HCT116 (cell line): ENCODE data around the gene ELL3. TPM values are rescaled to one million over a fixed set of nuclear protein-coding genes. Genes with fewer than 3 reads are reported as not detected.

Experiments
- ATAC-seq: fragments of 200-7000 bp; cut with Tn5 transposase; 2 replicates; pipeline ENCODE4 v1.9.1; 2020; ENCODE audit warnings: mild to moderate bottlenecking, moderate library complexity
- BruUV-seq: library from RNA; stranded (reverse); fragments of 400-500 nt; replicated peaks from 2 replicates; lab custom pipeline; 2021; lab: Mats Ljungman, UMichigan
- CTCF ChIA-PET: fragments of 300-600 bp; sonication (Branson Sonifier 250); formaldehyde crosslinking; loops from one replicate; lab custom pipeline; 2021; ENCODE audit warnings: antibody characterized with exemption; lab: Charles Lee
- POLR2A ChIA-PET: fragments of 300-600, 350-600 bp; sonication (Branson Sonifier 250); formaldehyde crosslinking; loops from one replicate; lab custom pipeline; 2021; ENCODE audit warnings: antibody characterized with exemption; lab: Charles Lee
- RAD21 ChIA-PET, 2 experiments: fragments of 300-600 bp; sonication (Branson Sonifier 250); formaldehyde crosslinking; loops; one replicate each; lab custom pipeline; 2023; ENCODE audit warnings: low total read pairs in 2 of 2; ENCODE audit not compliant: uncharacterized antibody in 2 of 2, unreplicated experiment in 2 of 2, low non-redundant PET in 1 of 2; lab: Charles Lee
- DNase-seq: peaks from one replicate; pipeline ENCODE4 v3.0.0-alpha.2; 2010; ENCODE audit warnings: low read depth, low spot score
- H2AFZ ChIP-seq: fragments of 200-600 bp; shearing (Covaris generic), sonication (generic); 2 replicates; pipeline ENCODE4 v1.6.1; 2017; ENCODE audit warnings: low read depth, mixed run types, mixed read lengths, antibody characterized with exemption, low read length; ENCODE audit not compliant: poor library complexity, severe bottlenecking
- H3K27ac ChIP-seq: 2 replicates; pipeline ENCODE4 v1.5.1; 2012; ENCODE audit warnings: low read depth, low read length
- H3K27me3 ChIP-seq: fragments of 200-600 bp; sonication (generic); 2 replicates; pipeline ENCODE4 v1.6.1; 2016; ENCODE audit warnings: mixed run types, low read length, mixed read lengths; ENCODE audit not compliant: insufficient read depth
- H3K36me3 ChIP-seq, 2 experiments: fragments of 200-500 bp in 1 of 2; fragments of 200-600 bp in 1 of 2; sonication (Bioruptor generic) in 1 of 2; sonication (generic) in 1 of 2; 2 replicates each; pipeline versions ENCODE4 v1.5.1 to v1.6.1; 2014 to 2016; ENCODE audit warnings: low read length in 2 of 2, inconsistent platforms in 1 of 2, mixed read lengths in 1 of 2, mixed run types in 1 of 2; ENCODE audit not compliant: insufficient read depth in 2 of 2, control insufficient read depth in 1 of 2
- H3K4me1 ChIP-seq, 2 experiments: fragments of 200-600 bp in 1 of 2; sonication (generic) in 1 of 2; 2 replicates each; pipeline versions ENCODE4 v1.5.1 to v1.6.1; 2012 to 2017; ENCODE audit warnings: low read length in 2 of 2, inconsistent platforms in 1 of 2, mild to moderate bottlenecking in 1 of 2, mixed read lengths in 1 of 2, mixed run types in 1 of 2, moderate library complexity in 1 of 2; ENCODE audit not compliant: insufficient read depth in 2 of 2, control insufficient read depth in 1 of 2
- H3K4me2 ChIP-seq: fragments of 200-600 bp; sonication (generic); 2 replicates; pipeline ENCODE4 v1.6.1; 2017; ENCODE audit warnings: mixed run types, low read length, mixed read lengths
- H3K4me3 ChIP-seq, 2 experiments: fragments of 200-600 bp in 1 of 2; sonication (generic) in 1 of 2; replicated peaks in 1 of 2; 2 replicates each; pipeline ENCODE4 v1.5.1; 2011 to 2016; ENCODE audit warnings: low read length in 2 of 2, control low read depth in 1 of 2, low read depth in 1 of 2, mild to moderate bottlenecking in 1 of 2, mixed read lengths in 1 of 2, mixed run types in 1 of 2
- H3K79me2 ChIP-seq: fragments of 200-600 bp; sonication (generic); 2 replicates; pipeline ENCODE4 v1.6.1; 2017; ENCODE audit warnings: mild to moderate bottlenecking, mixed run types, low read length, moderate library complexity, mixed read lengths; ENCODE audit not compliant: insufficient read depth
- H3K9ac ChIP-seq: fragments of 200-600 bp; sonication (generic); 2 replicates; pipeline ENCODE4 v1.6.1; 2016; ENCODE audit warnings: low read length, mixed read lengths
- H3K9me2 ChIP-seq: fragments of 200-600 bp; sonication (generic), shearing (Covaris generic); 2 replicates; pipeline ENCODE4 v1.6.1; 2017; ENCODE audit warnings: mixed run types, mild to moderate bottlenecking, moderate library complexity; ENCODE audit not compliant: insufficient read depth
- H3K9me3 ChIP-seq, 2 experiments: fragments of 200-500 bp in 1 of 2; fragments of 200-600 bp in 1 of 2; sonication (Bioruptor generic) in 1 of 2; sonication (generic) in 1 of 2; 2 replicates each; pipeline ENCODE4 v1.6.1; 2014 to 2017; ENCODE audit warnings: low read length in 2 of 2, mixed read lengths in 2 of 2, inconsistent platforms in 1 of 2, low read depth in 1 of 2, mild to moderate bottlenecking in 1 of 2, mixed run types in 1 of 2, moderate library complexity in 1 of 2; ENCODE audit not compliant: control insufficient read depth in 1 of 2, insufficient read depth in 1 of 2
- H4K20me1 ChIP-seq: fragments of 200-600 bp; sonication (generic), shearing (Covaris generic); 2 replicates; pipeline ENCODE4 v1.6.1; 2017; ENCODE audit warnings: mixed run types, mild to moderate bottlenecking, moderate library complexity; ENCODE audit not compliant: insufficient read depth
- ATF3 ChIP-seq: IDR thresholded peaks from 2 replicates; pipeline ENCODE4 v1.6.1; 2012
- CBX3 ChIP-seq: IDR thresholded peaks from 2 replicates; pipeline ENCODE4 v1.6.1; 2012; ENCODE audit warnings: low read depth
- CEBPB ChIP-seq: IDR thresholded peaks from 2 replicates; pipeline ENCODE4 v1.6.1; 2012; ENCODE audit warnings: low read depth
- CTCF ChIP-seq, 3 experiments: fragments of 200-600 bp in 1 of 3; sonication (generic) in 1 of 3; IDR thresholded peaks in 2 of 3; conservative IDR thresholded peaks in 1 of 3; 2 replicates each; pipeline ENCODE4 v1.5.1; 2012 to 2017; ENCODE audit warnings: low read depth in 2 of 3, low read length in 2 of 3, antibody characterized with exemption in 1 of 3, borderline replicate concordance in 1 of 3, control low read depth in 1 of 3, mild to moderate bottlenecking in 1 of 3, mixed read lengths in 1 of 3, mixed run types in 1 of 3, moderate library complexity in 1 of 3; ENCODE audit not compliant: insufficient read depth in 1 of 3
- EGR1 ChIP-seq: IDR thresholded peaks from 2 replicates; pipeline ENCODE4 v1.6.1; 2012; ENCODE audit warnings: low read depth
- ELF1 ChIP-seq: IDR thresholded peaks from 2 replicates; pipeline ENCODE4 v1.6.1; 2012; ENCODE audit warnings: low read depth, borderline replicate concordance
- EZH2 ChIP-seq: fragments of 200-600 bp; sonication (generic); IDR thresholded peaks from 2 replicates; pipeline ENCODE4 v1.6.1; 2017; ENCODE audit warnings: antibody characterized with exemption, mixed run types
- EZH2phosphoT487 ChIP-seq: fragments of 200-600 bp; IDR thresholded peaks from 2 replicates; pipeline ENCODE4 v1.6.1; 2018; ENCODE audit warnings: antibody characterized with exemption, borderline replicate concordance
- FOSL1 ChIP-seq: IDR thresholded peaks from 2 replicates; pipeline ENCODE4 v1.6.1; 2012; ENCODE audit warnings: low read depth
- POLR2AphosphoS5 ChIP-seq: IDR thresholded peaks from 2 replicates; pipeline ENCODE4 v1.6.1; 2011; ENCODE audit warnings: mild to moderate bottlenecking, low read depth, low read length, moderate library complexity
- RAD21 ChIP-seq: IDR thresholded peaks from 2 replicates; pipeline ENCODE4 v1.6.1; 2012; ENCODE audit warnings: low read depth, mild to moderate bottlenecking
- REST ChIP-seq: IDR thresholded peaks from 2 replicates; pipeline ENCODE4 v1.6.1; 2012; ENCODE audit warnings: low read depth
- SIN3A ChIP-seq: IDR thresholded peaks from 2 replicates; pipeline ENCODE4 v1.6.1; 2012; ENCODE audit warnings: low read depth
- SRF ChIP-seq: IDR thresholded peaks from 2 replicates; pipeline ENCODE4 v1.6.1; 2012; ENCODE audit warnings: low read depth
- YY1 ChIP-seq: IDR thresholded peaks from 2 replicates; pipeline ENCODE4 v1.6.1; 2011; ENCODE audit warnings: low read length, low read depth, moderate library complexity, mild to moderate bottlenecking; ENCODE audit not compliant: insufficient replicate concordance; ENCODE audit errors: extremely low read depth
- ZBTB33 ChIP-seq: IDR thresholded peaks from 2 replicates; pipeline ENCODE4 v1.6.1; 2011; ENCODE audit warnings: mild to moderate bottlenecking, low read length, moderate library complexity; ENCODE audit not compliant: insufficient replicate concordance; ENCODE audit errors: extremely low read depth
- ZFX ChIP-seq: fragments of 450-650 bp; IDR thresholded peaks from 2 replicates; pipeline ENCODE4 v1.6.1; 2017
- ZNF274 ChIP-seq: fragments of 200-500 bp; sonication (Bioruptor generic); IDR thresholded peaks from 2 replicates; pipeline ENCODE4 v1.6.1; 2014; ENCODE audit warnings: mild to moderate bottlenecking, low read depth, low read length, inconsistent platforms
- intact Hi-C: fragments of 100-400 bp; cut with micrococcal nuclease; formaldehyde crosslinking; loops from 2 replicates; pipeline ENCODE4 v1.10.0; 2022
- total RNA-seq: library from RNA; stranded (reverse); gene quantifications from one replicate; pipeline ENCODE4 v1.2.1, GENCODE V29; 2021; ENCODE audit not compliant: unreplicated experiment

ELL3 gene
- total RNA-seq, 1 experiment from 2014 or later = 16.2 TPM

GRCh38 chr15:43775411-43775965 is 1.3 kb downstream of the ELL3 start (continued):
- TF ChIP-seq POLR2AphosphoS5 = peak; percentile 68
- TF ChIP-seq ZNF274 = no peak

- H3K27ac ChIP-seq = peak overlapping the region; percentile 69; the same call in 1 of the 2 replicates
- H3K4me1 ChIP-seq = peaks cover 9 to 31% of the 10 kb centered on the region in 2 experiments
- H3K9ac ChIP-seq = no peak overlapping the region
- H3K27me3 ChIP-seq = no peaks in the 10 kb centered on the region
- H3K36me3 ChIP-seq = peaks cover 35 to 40% of the 10 kb centered on the region in 2 experiments
- DNase-seq (no peak), ATAC-seq (no peak)
- RAD21 ChIA-PET = no interaction called here
- no peak overlapping the region for H3K4me3 ChIP-seq
- no peak overlapping the region for H3K4me2 ChIP-seq
- TF ChIP-seq CTCF (IDR thresholded peaks at IDR 0.05 in 2 of 3, conservative IDR thresholded peaks at IDR 0.05 in 1 of 3; ENCODE audit: borderline replicate concordance in 1 of 3, insufficient read depth in 1 of 3, low read depth in 2 of 3, low read length in 2 of 3) (no peak), EGR1 (no peak), POLR2AphosphoS5 (no peak), YY1 (no peak), ATF3 (no peak), SIN3A (no peak), ZNF274 (no peak), ZBTB33 (no peak), EZH2phosphoT487 (no peak), ELF1 (no peak), RAD21 (no peak), CEBPB (no peak), SRF (no peak), REST (no peak), EZH2 (no peak), ZFX (no peak), FOSL1 (no peak), CBX3 (no peak)
- POLR2A ChIA-PET = no interaction called here
- H3K9me3 ChIP-seq = no peaks in the 10 kb centered on the region
- H3K9me2 ChIP-seq = no peaks in the 10 kb centered on the region
- CTCF ChIA-PET = no interaction called here
- H4K20me1 ChIP-seq = peaks cover 10% of the 10 kb centered on the region; the same call in 1 of the 2 replicates
- no TSS peak for BruUV-seq
- intact Hi-C loops = loop anchor here (10.0 kb wide), 1 partner anchor 329 kb away; no protein-coding TSS in a partner anchor
- no peak overlapping the region for H2AFZ ChIP-seq
- H3K79me2 ChIP-seq = no peaks in the 10 kb centered on the region; the same call in 1 of the 2 replicates
Observed at GRCh38 chr15:43774062-43774461, 2.7 kb downstream of the ELL3 start.
